Measurements from ENCODE around the gene ZNF606. TPM values are rescaled to one million over a fixed set of nuclear protein-coding genes. Genes with fewer than 3 reads are reported as not detected.
A peak's percentile ranks its signal among the peaks of the same experiment; 100 is the strongest.

The ZNF606 gene
- total RNA-seq, 2 experiments from 2014 or later, result 1.3 to 3.2 TPM

DNA sequence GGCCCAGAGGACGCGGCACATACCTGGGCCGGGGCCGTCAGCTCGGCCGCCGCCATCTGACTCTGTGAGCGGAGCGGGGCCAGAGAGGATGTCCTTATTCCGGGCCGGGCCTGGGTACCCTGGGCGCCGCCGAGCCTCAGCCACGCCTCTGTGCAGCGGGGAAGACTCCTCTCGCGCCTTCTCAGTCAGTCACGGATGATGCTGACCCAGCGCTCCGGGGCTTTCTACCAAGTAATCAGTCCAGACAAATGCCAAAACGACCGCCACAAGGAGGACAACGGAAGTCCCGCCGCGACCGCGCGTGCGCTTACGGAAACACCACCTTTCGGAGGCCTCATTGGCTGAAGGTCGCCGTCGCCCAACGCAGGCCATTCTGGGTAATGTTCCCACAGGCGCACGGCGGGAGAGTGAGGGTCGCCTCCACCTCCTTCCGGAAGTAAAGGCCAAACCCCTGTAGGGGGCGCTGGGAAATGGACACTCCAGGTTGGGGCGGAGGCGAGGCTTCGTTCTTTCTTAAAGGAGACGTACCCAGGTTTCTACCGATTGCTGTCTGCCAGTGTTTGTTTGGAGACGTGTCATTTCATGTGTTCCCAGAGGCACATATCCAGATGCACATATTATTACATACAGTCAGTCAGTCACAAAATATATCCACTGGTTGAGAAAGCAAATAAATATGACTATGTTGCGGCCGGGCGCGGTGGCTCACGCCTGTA is 55.0 kb downstream of the ZNF606 start, which contains the start of gene ZNF256:
TSS of gene ZNF256 (minus strand) at position 288 of the 716 bp plus-strand sequence. CDS start at position 56, 232 bp downstream.
- Histone ChIP-seq H3K27ac (ENCODE audit: low read depth, low read length, poor library complexity, severe bottlenecking) (peak within 1 kb of the TSS; percentile 36), H3K79me2 (ENCODE audit: insufficient read depth, low read depth, low read length) (peaks cover 16% of the 10 kb centered on the region; the same call in 1 of the 2 replicates), H3K4me3 (ENCODE audit: low read depth, low read length, poor library complexity, severe bottlenecking) (peak within 1 kb of the TSS; percentile 99), H3K9me2 (ENCODE audit: insufficient read depth, low read length) (no peaks in the 10 kb centered on the region), H2AFZ (ENCODE audit: low read length) (peak within 1 kb of the TSS; percentile 78), H4K20me1 (ENCODE audit: insufficient read depth, low read length) (no peaks in the 10 kb centered on the region), H3K9me3 (ENCODE audit: low read length) (peaks cover 7% of the 10 kb centered on the region; the same call in 1 of the 2 replicates), H3K4me2 (ENCODE audit: low read length) (peak within 1 kb of the TSS; percentile 88), H3K36me3 (ENCODE audit: insufficient read depth, low read length) (peaks cover 18% of the 10 kb centered on the region), H3K4me1 (ENCODE audit: insufficient read depth, low read length, poor library complexity, severe bottlenecking) (peaks cover 12% of the 10 kb centered on the region)
- ChIA-PET POLR2A (no interaction called here), CTCF (ENCODE audit: unreplicated experiment) (no interaction called here)
- peak; percentile 98 for DNase-seq (ENCODE audit: low spot score)
- BruUV-seq (replicated peaks), result no TSS peak
- intact Hi-C loops (cut with micrococcal nuclease; ENCODE audit: unreplicated experiment), result loop anchor here (1.0 kb wide), 1 partner anchor 266 kb away; the partner anchor contains the start of gene ZNF551
- TF ChIP-seq EZH2phosphoT487 (IDR thresholded peaks at IDR 0.05; ENCODE audit: borderline replicate concordance, low read depth, low read length), result no peak
- TF ChIP-seq, protein P1, sequence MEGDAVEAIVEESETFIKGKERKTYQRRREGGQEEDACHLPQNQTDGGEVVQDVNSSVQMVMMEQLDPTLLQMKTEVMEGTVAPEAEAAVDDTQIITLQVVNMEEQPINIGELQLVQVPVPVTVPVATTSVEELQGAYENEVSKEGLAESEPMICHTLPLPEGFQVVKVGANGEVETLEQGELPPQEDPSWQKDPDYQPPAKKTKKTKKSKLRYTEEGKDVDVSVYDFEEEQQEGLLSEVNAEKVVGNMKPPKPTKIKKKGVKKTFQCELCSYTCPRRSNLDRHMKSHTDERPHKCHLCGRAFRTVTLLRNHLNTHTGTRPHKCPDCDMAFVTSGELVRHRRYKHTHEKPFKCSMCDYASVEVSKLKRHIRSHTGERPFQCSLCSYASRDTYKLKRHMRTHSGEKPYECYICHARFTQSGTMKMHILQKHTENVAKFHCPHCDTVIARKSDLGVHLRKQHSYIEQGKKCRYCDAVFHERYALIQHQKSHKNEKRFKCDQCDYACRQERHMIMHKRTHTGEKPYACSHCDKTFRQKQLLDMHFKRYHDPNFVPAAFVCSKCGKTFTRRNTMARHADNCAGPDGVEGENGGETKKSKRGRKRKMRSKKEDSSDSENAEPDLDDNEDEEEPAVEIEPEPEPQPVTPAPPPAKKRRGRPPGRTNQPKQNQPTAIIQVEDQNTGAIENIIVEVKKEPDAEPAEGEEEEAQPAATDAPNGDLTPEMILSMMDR (conservative IDR thresholded peaks at IDR 0.05; ENCODE audit: low read length), result peak; percentile 71

DNA sequence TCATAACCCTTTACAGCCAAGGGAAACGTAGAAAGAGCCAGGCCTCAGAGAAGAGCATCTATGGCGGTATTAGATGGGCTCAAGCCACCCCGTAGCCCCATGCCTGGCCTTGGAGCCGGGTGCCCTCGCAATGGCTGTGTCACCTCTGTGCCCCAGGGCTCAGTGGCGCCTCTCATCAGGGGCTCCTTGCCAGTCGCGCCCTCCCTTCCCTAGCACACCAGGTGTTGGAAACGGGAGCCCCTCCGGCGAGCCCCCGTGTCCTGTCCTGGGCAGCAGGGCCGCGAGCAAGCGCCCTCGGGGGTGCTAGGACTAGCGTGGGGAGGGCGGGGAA is 55.6 kb downstream of the ZNF606 start:
- H3K79me2 ChIP-seq (ENCODE audit: insufficient read depth, low read depth, low read length), result peaks cover 16% of the 10 kb centered on the region; the same call in 1 of the 2 replicates
- peak overlapping the region; percentile 88 for H3K4me2 ChIP-seq (ENCODE audit: low read length)
- peak overlapping the region; percentile 99 for H3K4me3 ChIP-seq (ENCODE audit: low read depth, low read length, poor library complexity, severe bottlenecking)
- intact Hi-C loops (cut with micrococcal nuclease; ENCODE audit: unreplicated experiment), result loop anchor here (1.0 kb wide), 1 partner anchor 266 kb away; the partner anchor contains the start of gene ZNF551
- no TSS peak for BruUV-seq (replicated peaks)
- H2AFZ ChIP-seq (ENCODE audit: low read length), result peak overlapping the region; percentile 78
- ChIA-PET CTCF (ENCODE audit: unreplicated experiment) (no interaction called here), POLR2A (no interaction called here)
- H3K4me1 ChIP-seq (ENCODE audit: insufficient read depth, low read length, poor library complexity, severe bottlenecking), result peaks cover 12% of the 10 kb centered on the region
- H4K20me1 ChIP-seq (ENCODE audit: insufficient read depth, low read length), result no peaks in the 10 kb centered on the region
- no peaks in the 10 kb centered on the region for H3K9me2 ChIP-seq (ENCODE audit: insufficient read depth, low read length)
- H3K27ac ChIP-seq (ENCODE audit: low read depth, low read length, poor library complexity, severe bottlenecking), result peak overlapping the region; percentile 36
- no peak for TF ChIP-seq EZH2phosphoT487 (IDR thresholded peaks at IDR 0.05; ENCODE audit: borderline replicate concordance, low read depth, low read length)
- DNase-seq (ENCODE audit: low spot score), result no peak
- H3K36me3 ChIP-seq (ENCODE audit: insufficient read depth, low read length), result peaks cover 23% of the 10 kb centered on the region
- H3K9me3 ChIP-seq (ENCODE audit: low read length), result peaks cover 7% of the 10 kb centered on the region; the same call in 1 of the 2 replicates

DNA sequence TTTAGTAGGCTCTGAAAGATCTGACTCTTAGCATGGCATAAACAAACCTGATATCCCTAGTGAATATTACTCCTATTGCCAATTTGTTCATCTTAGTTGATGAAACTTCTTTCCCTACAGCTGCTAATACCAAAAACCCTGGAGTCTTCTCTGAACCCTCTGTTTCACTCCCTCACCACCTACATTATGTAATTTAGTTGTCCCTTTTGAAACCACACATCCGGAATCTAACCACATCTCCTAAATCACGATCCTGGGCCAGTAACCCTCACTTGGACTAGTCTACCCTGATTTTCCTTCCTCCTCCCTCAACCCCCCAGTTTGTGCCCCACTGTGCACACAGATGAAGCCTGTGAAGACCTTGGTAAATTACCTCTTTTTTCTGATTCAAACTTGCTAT is 56.3 kb downstream of the ZNF606 start:
- Histone ChIP-seq H3K79me2 (ENCODE audit: insufficient read depth, low read depth, low read length) (peaks cover 16% of the 10 kb centered on the region; the same call in 1 of the 2 replicates), H3K27ac (ENCODE audit: low read depth, low read length, poor library complexity, severe bottlenecking) (no peak overlapping the region), H4K20me1 (ENCODE audit: insufficient read depth, low read length) (no peaks in the 10 kb centered on the region), H3K9me3 (ENCODE audit: low read length) (peaks cover 7% of the 10 kb centered on the region; the same call in 1 of the 2 replicates), H3K4me3 (ENCODE audit: low read depth, low read length, poor library complexity, severe bottlenecking) (peak overlapping the region; percentile 99), H3K9me2 (ENCODE audit: insufficient read depth, low read length) (no peaks in the 10 kb centered on the region), H3K36me3 (ENCODE audit: insufficient read depth, low read length) (peaks cover 30% of the 10 kb centered on the region), H3K4me1 (ENCODE audit: insufficient read depth, low read length, poor library complexity, severe bottlenecking) (peaks cover 12% of the 10 kb centered on the region), H3K4me2 (ENCODE audit: low read length) (peak overlapping the region; percentile 88), H2AFZ (ENCODE audit: low read length) (no peak overlapping the region)
- intact Hi-C loops (cut with micrococcal nuclease; ENCODE audit: unreplicated experiment), result no loop called here
- CTCF ChIA-PET (ENCODE audit: unreplicated experiment), result no interaction called here
- POLR2A ChIA-PET, result no interaction called here
- no TSS peak for BruUV-seq (replicated peaks)
- TF ChIP-seq, protein P1 (conservative IDR thresholded peaks at IDR 0.05; ENCODE audit: low read length), result no peak
- no peak for TF ChIP-seq EZH2phosphoT487 (IDR thresholded peaks at IDR 0.05; ENCODE audit: borderline replicate concordance, low read depth, low read length)
- DNase-seq (ENCODE audit: low spot score), result no peak
